HL-60 (cell line): ENCODE measurements around the gene RBMS2.

ENCODE experiments used
- DNase-seq, 2 experiments: peaks; one replicate each; pipeline ENCODE4 v3.0.0-alpha.2; 2010 to 2020; ENCODE audit warnings: low read depth in 1 of 2, low spot score in 1 of 2
- H3K27ac ChIP-seq: fragments of 250-450 bp; sonication (Bioruptor Pico); replicated peaks from 2 replicates; pipeline ENCODE4 v1.5.1; 2020; ENCODE audit warnings: mild to moderate bottlenecking, moderate library complexity
- H3K27me3 ChIP-seq: fragments of 250-450 bp; sonication (Bioruptor Pico); 2 replicates; pipeline ENCODE4 v1.5.1; 2021; ENCODE audit warnings: mild to moderate bottlenecking, moderate library complexity; ENCODE audit not compliant: insufficient read depth, poor library complexity, severe bottlenecking
- H3K4me3 ChIP-seq: replicated peaks from 2 replicates; pipeline ENCODE4 v1.5.1; 2011; ENCODE audit warnings: mild to moderate bottlenecking, control low read depth, low read length; ENCODE audit not compliant: insufficient read depth
- GABPA ChIP-seq: IDR thresholded peaks from 2 replicates; pipeline ENCODE4 v1.6.1; 2012; ENCODE audit warnings: low read depth
- POLR2AphosphoS5 ChIP-seq: IDR thresholded peaks from 2 replicates; pipeline ENCODE4 v1.6.1; 2012; ENCODE audit warnings: low read depth
- SPI1 ChIP-seq: IDR thresholded peaks from 2 replicates; pipeline ENCODE4 v1.6.1; 2012; ENCODE audit warnings: low read depth, mild to moderate bottlenecking, borderline replicate concordance
- TF ChIP-seq, protein P1 (sequence below): IDR thresholded peaks from 2 replicates; pipeline ENCODE4 v1.6.1; 2012; ENCODE audit warnings: low read depth; ENCODE audit not compliant: insufficient replicate concordance
- TF ChIP-seq, protein P2 (sequence below): IDR thresholded peaks from one replicate; pipeline ENCODE4 v1.5.1; 2011; ENCODE audit warnings: low read length, control low read depth, inconsistent platforms; ENCODE audit not compliant: insufficient read depth

RBMS2 gene

DNA sequence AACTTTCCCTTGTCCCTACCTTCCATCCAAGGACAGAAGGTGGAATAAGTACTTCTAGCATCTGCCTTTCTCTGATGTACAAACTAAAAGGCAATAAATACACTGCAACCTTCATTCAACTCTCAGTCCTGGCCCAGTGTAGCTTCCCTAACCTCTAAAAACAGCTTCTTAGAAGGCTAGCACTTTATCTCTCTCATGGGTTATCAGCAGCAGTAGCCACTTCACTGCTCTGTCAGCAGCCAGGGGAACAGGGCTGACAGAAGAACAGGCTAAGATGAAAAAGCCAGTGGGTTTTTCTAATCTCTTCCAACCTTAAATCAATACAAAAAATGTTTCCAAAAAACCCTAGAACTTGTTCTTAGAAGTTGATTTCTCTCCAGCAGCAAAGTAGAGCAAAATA, 95.3 kb downstream of the RBMS2 start:
- Histone ChIP-seq H3K27ac (no peak overlapping the region), H3K27me3 (no peaks in the 10 kb centered on the region), H3K4me3 (no peak overlapping the region)
- TF ChIP-seq POLR2AphosphoS5, result no peak
- no peak for TF ChIP-seq SPI1
- TF ChIP-seq, protein P1, sequence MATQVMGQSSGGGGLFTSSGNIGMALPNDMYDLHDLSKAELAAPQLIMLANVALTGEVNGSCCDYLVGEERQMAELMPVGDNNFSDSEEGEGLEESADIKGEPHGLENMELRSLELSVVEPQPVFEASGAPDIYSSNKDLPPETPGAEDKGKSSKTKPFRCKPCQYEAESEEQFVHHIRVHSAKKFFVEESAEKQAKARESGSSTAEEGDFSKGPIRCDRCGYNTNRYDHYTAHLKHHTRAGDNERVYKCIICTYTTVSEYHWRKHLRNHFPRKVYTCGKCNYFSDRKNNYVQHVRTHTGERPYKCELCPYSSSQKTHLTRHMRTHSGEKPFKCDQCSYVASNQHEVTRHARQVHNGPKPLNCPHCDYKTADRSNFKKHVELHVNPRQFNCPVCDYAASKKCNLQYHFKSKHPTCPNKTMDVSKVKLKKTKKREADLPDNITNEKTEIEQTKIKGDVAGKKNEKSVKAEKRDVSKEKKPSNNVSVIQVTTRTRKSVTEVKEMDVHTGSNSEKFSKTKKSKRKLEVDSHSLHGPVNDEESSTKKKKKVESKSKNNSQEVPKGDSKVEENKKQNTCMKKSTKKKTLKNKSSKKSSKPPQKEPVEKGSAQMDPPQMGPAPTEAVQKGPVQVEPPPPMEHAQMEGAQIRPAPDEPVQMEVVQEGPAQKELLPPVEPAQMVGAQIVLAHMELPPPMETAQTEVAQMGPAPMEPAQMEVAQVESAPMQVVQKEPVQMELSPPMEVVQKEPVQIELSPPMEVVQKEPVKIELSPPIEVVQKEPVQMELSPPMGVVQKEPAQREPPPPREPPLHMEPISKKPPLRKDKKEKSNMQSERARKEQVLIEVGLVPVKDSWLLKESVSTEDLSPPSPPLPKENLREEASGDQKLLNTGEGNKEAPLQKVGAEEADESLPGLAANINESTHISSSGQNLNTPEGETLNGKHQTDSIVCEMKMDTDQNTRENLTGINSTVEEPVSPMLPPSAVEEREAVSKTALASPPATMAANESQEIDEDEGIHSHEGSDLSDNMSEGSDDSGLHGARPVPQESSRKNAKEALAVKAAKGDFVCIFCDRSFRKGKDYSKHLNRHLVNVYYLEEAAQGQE, result no peak
- TF ChIP-seq, protein P2, sequence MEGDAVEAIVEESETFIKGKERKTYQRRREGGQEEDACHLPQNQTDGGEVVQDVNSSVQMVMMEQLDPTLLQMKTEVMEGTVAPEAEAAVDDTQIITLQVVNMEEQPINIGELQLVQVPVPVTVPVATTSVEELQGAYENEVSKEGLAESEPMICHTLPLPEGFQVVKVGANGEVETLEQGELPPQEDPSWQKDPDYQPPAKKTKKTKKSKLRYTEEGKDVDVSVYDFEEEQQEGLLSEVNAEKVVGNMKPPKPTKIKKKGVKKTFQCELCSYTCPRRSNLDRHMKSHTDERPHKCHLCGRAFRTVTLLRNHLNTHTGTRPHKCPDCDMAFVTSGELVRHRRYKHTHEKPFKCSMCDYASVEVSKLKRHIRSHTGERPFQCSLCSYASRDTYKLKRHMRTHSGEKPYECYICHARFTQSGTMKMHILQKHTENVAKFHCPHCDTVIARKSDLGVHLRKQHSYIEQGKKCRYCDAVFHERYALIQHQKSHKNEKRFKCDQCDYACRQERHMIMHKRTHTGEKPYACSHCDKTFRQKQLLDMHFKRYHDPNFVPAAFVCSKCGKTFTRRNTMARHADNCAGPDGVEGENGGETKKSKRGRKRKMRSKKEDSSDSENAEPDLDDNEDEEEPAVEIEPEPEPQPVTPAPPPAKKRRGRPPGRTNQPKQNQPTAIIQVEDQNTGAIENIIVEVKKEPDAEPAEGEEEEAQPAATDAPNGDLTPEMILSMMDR, result no peak
- TF ChIP-seq GABPA, result no peak
- no peak for DNase-seq

- no peaks in the 10 kb centered on the region for H3K27me3 ChIP-seq
- no peak overlapping the region for H3K4me3 ChIP-seq
- no peak overlapping the region for H3K27ac ChIP-seq
- TF ChIP-seq, protein P2, result no peak
- TF ChIP-seq, protein P1, result no peak
- TF ChIP-seq GABPA (no peak), POLR2AphosphoS5 (no peak), SPI1 (no peak)
- DNase-seq, result no peak
These were observed 100.9 kb downstream of the RBMS2 start for GRCh38 chr12:56622535-56622934.

DNA sequence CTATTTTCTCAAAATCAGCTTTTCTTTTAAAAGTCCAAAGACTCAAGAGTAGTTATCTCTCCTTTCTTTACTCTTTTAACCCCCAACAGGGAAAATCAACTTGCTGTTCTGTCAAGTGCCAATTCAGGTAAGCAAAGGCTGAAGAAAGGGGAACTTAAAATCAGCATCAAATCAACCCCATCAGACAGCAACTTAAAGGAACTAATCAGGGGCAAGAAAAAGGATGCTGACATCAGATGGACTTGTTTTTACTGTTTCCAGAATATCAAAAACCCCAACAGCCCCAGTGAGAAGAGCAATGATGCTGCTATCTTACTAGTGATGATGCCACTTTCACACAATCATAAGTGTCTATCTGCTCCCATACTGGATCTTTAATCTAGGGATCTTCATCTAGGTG, 105.1 kb downstream of the RBMS2 start:
- no peak for DNase-seq
- TF ChIP-seq POLR2AphosphoS5 (no peak), SPI1 (no peak)
- TF ChIP-seq, protein P1, result no peak
- no peak overlapping the region for H3K27ac ChIP-seq
- no peak overlapping the region for H3K4me3 ChIP-seq
- no peaks in the 10 kb centered on the region for H3K27me3 ChIP-seq
